Measurements from ENCODE around the gene ARHGEF40.

ARHGEF40 gene

DNA sequence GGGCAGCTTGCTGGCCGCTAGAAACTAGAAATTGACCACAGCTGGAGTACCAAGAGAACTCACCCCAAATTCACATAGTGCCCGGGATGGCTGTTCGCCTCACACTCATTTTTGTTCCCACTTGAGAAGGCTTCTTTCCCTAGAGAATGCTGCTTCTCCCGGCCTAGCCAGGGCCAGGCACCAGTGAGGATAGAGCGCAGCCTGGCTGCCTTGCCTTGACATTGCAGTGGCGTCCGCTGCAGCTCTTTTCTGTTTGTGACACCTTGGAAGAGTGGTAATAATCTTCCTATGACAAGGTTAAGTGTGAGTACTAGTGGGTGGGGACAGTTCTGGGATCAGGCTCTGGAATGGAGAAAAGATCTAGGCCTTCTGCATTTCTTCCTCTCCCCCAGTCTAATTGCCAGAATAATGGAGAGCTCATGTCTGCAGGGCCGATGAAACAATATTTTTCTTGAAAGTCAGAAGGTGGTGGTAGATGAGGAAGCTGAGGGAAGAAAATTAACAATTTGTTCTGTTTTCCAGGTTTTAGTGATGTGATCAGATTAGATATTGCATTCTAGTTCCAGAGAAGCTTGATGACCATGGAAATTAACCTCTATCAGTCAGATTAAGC, 34.5 kb downstream of the ARHGEF40 start:
- Histone ChIP-seq H3K27ac (peak overlapping the region; percentile 94 to 100 (median 99)), H3K4me3 (peak overlapping the region; percentile 63 to 75 (median 66))

DNA sequence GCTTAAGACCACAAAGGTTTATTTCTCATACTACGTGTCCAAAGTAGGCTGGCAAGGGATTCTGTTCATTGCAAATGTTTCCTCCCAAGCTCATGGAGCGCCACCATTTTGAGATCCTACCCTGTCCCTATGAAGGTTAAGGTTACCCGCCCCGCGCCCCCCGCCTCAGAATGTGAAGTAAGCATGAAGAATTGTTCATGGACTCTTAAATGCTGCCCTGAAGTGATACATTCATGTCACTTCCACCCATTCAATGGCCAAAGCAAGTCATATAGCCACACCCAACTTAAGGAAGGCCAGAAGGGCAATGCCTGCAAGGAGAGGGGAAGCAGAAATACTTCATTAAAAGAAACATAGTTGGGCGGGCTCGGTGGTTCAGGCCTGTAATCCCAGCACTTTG, 35.0 kb downstream of the ARHGEF40 start:
- H3K27ac ChIP-seq, result peak overlapping the region in 20 of 21 experiments; percentile 18 to 100 (median 99)
- no peak overlapping the region for H3K4me3 ChIP-seq

DNA sequence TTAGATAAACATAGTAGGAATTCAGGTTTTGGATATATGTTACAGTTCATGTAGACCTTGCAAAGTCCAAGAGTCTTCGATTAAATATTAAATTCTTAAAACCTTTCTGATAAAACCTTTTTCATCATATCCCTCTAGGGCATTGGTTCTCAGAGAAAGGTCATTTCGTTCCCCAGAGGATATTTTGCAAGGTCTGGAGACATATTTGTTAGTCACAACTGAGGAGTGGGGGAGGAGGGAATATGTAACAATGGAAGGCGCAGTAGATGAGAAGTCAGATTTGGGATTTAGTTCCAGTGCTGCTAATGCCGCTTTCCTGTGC, 36.0 kb downstream of the ARHGEF40 start:
- Histone ChIP-seq H3K4me3 (no peak overlapping the region), H3K27ac (peak overlapping the region in 18 of 21 experiments; percentile 31 to 100 (median 98))

DNA sequence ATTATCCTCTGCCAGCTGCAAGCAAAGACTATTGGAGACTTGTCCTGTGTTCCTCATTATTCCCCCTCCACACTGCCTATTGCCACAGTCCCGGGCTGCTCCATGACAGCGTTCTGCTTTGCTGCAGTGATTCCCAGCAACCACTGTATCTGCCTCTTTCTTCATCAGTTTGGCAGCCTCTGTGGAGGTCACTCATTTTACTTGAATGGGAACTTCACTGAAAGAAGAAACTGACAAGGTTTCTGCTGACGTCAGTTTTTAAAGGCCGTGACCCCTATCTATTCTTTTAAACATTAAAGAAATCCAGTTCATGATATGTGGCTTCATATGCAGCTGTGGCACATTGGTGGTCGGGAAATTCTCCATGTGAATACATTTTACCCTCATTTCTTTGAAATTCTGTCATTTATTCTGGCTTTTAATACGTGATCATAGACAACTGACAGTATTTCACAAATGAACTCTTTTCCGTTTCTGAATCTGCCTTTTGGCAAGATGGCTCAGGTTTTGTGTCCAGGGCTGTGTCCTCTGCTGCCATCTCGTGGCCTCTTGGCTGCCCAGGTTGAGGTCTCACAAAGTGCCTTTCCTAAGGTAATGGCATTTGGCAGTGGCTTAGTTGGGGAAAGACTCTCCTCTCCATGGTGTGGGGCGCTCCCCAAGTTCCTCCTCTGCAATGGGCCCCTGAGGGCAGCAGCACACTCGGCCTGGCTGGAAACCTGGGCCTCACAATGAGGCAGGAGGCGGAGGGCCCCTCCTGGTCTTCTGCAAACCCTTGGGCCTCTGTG, 36.6 kb downstream of the ARHGEF40 start:
- Histone ChIP-seq H3K4me3 (peak overlapping the region in 1 of 7 experiments; percentile 13), H3K27ac (peak overlapping the region in 20 of 21 experiments; percentile 31 to 100 (median 78))

DNA sequence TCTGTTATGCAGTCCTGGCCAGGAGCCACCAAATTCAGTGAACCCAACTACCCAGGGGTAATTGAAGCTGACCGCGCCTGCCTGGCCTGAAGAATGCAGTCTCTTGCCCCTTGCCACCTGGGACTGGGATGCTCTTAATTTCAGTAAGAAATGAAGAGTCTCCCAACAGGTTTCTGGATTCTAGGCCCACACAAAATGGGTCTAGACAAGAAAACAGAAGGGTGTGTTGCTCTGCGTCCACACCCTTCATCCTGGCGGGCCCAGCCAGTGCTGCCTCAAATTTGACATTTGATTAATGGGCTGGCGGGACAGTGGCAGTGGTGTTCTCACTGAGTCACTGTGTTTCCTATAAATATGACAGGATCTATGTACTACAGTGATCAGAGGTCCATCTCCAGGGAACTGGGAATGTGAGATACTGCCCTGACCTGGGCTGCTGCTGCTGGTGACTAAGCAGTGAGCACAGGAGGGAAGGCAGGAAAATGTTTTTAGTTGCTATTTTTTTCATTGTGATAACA, 37.2 kb downstream of the ARHGEF40 start:
- peak overlapping the region in 20 of 21 experiments; percentile 31 to 100 (median 78) for H3K27ac ChIP-seq
- no peak overlapping the region for H3K4me3 ChIP-seq

DNA sequence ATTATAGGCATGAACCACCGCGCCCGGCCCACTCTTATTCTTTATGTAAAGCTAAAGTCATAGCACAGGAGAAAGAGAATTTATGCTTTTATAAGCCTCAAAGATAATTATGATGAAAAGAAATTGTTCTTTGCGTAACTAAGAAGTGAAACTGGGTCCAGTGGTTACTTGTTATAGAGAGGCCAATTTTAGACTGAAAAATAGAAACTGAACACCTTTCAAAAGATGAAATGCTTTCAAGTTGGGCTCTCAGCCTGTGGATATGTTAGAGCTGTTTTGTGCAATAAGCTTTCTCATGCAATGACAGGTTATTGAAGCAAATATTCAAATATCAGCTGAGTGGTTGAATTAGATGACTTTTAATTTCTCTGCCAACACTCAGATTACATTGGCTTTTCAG, 38.7 kb downstream of the ARHGEF40 start:
- Histone ChIP-seq H3K4me3 (no peak overlapping the region), H3K27ac (peak overlapping the region in 7 of 21 experiments; percentile 32 to 99 (median 76))

DNA sequence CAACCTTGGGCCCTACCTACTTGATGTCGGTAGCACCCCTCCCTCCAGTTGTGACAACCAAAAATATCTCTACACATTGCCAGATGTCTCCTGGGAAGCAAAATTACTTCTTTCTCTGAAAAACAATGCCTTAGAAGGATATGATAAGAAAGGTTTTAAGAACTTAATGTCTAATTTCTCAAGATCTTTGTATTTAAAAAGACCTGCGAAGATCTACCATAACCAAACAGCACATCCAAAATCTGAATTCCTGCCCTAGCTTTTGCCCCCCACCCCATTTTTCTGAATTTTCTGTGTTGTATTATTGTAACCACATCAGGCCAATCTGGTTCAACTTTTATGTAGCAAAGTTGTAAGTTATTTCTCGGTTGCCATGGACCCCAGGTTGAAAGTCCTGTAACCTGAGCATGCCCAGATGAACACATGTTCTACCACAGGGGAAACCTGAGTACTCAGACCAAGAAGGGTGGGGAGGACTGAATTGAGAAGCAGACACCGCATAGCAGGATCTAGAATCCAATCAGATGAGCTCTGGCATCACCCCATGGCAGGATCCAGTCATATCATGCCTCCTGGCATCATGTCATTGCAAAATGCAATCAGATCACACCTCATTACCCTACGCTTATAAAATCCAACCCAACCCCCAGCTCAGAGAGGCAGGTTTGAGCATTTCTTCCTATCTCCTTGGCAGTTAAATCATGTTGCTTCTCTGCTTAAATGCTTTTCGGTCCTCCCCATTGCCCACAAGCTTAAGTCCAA, 39.5 kb downstream of the ARHGEF40 start:
- Histone ChIP-seq H3K4me3 (no peak overlapping the region), H3K27ac (peak overlapping the region in 9 of 21 experiments; percentile 28 to 98 (median 38))

DNA sequence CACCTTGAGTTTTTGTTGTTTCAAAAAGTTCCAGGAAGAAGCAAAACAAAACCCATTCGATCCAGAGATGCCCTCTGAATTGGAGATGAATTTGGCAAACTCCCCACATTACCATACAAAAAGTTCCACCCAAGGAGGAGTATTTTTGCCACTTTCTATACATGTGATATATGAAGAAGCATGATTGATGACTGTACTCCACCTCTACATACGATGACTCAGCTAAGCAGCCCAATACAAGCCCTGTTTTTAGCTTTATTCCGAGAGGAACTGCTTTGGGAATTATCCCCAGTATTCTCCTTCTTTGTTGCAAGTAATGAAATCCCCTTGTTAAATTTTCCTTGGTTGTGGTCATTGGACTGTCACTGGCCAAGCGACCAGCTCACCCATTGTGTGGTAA, 42.2 kb downstream of the ARHGEF40 start:
- H3K27ac ChIP-seq, result no peak overlapping the region

DNA sequence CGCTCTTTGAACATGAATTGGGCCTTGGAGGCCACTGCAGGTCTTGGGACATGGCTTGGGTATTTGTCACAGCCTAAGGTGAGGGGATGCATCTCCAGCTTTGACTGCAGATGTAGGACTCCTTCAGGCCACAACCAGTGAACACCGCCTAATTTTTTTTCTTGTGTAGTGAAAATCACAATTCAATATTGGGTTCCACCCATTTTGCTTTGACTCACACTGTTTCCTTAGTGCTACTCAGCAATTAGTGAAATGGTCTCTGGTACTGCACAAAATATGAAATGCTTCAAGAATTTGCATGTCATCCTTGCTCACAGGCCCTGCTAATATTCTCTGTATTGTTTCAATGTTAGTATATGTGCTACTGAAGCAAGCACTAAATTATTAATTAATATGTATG, 43.3 kb downstream of the ARHGEF40 start:
- H3K27ac ChIP-seq, result no peak overlapping the region
- H3K4me3 ChIP-seq, result no peak overlapping the region

More for the DNA sequence above, 42.2 kb downstream of the ARHGEF40 start:
- no peak overlapping the region for H3K4me3 ChIP-seq

DNA sequence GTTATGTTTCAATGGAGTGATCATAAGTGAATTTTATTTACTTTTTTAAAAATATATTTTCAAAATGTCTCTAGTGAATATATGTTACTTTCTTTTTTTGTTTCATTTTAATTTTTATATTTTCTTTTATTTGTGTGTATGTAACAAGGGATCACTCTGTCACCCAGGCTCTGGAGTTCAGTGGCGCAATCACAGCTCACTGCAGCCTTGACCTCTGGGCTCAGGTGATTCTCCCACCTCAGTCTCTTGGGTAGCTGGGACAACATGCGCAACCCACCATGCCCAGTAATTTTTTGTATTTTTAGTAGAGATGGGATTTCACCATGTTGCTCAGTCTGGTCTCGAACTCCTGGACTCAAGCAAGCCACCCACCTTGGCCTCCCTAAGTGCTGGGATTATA, 48.8 kb downstream of the ARHGEF40 start:
- H3K4me3 ChIP-seq, result no peak overlapping the region
- no peak overlapping the region for H3K27ac ChIP-seq

DNA sequence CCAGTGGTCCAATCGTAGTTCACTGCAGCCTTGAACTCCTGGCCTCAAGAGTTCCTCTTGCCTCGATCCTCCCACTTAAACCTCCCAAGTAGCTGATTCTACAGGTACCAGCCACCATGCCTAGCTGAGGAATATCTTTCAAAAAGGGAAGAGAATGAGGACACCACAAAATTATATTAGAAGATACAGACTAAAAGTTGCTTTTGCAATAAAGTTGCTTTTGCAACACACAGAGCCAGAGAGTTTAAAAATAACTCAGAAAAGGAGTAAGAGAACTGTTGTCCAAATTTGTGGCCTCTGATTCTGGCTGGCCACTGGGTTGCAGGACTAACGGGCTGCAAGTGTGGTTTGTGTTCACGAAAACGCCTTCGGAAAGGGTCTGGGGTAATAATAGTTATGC, 50.6 kb downstream of the ARHGEF40 start:
- Histone ChIP-seq H3K4me3 (no peak overlapping the region), H3K27ac (no peak overlapping the region)

DNA sequence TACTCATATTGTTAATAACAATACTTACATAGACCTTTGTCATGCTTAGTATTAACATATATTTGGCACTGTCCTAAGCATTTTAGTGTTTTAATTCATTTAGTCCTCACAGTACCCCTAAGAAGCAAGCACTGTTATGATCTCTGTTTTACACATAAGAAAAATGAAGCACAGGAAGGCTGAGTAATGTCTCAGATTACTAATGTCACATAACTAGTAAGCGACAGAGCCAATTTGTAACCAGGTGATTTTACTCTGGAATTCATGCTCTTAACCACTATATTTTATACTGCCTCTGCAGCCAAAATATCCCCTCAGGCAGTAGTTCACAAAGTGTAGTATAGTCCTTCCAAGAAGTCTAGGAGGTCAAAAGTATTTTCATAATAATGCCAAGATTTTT, 51.0 kb downstream of the ARHGEF40 start:
- no peak overlapping the region for H3K4me3 ChIP-seq
- H3K27ac ChIP-seq, result no peak overlapping the region

DNA sequence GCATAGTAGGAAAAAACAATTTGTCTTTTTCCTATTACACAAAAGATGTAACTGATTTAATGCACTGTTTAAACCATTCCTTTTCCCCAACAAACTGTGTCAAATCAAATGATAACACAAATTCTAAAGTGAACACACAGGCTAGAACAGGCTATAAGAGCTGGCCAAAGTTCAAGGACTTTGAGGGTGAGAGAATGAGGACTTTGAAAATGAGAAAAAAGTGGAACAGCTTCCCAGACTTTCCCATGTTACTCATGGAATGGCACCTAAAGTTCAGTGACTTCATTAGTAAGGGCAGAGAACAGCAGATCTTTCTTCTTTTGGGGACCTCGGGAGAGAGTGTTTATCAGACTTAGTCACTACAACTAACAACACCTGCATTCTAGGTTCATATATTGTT, 53.3 kb downstream of the ARHGEF40 start:
- H3K4me3 ChIP-seq, result no peak overlapping the region
- peak overlapping the region in 1 of 21 experiments; percentile 34 for H3K27ac ChIP-seq

DNA sequence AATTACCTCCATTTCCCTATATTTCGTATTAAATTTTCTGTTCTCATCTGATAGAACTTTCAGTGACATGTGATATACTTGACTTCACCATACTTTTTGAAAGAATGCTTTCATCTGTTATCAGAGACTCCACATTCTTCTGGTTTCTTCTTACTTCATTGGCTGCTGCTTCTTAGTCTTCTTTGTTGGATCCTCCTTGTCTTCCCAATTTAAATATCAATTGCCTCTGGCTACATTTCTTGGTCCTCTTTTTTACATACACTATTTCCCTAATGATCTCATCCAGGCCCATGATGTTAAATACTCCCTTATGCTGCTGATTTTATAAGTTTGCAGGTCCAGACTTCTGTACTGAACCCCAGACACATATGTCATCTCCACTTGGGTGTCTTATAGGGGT, 63.8 kb downstream of the ARHGEF40 start:
- Histone ChIP-seq H3K27ac (no peak overlapping the region), H3K4me3 (no peak overlapping the region)

DNA sequence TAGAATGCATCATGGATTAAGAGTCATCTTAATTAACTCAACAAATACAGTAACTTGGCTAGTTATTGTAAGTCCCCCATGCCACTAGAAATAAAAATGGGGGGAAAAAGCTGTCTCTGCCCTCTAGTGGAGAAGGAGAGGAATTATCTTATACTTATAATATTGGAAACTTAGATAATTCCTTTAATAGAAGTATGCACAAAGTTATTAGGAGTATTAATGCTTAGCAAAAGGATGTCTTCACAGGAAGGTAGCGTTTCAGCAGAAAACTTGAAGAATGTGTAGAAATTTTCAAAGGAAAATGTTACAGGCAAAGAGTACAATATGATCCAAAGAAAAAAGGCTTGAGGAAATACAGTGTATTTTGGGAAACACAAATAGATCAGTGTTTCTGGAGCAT, 65.9 kb downstream of the ARHGEF40 start:
- Histone ChIP-seq H3K4me3 (no peak overlapping the region), H3K27ac (no peak overlapping the region)
